GM12892 (cell line): ENCODE results near the gene ANKRD9.

Source experiments
- DNase-seq: peaks from one replicate; pipeline ENCODE4 v3.0.0; 2011; ENCODE audit not compliant: insufficient read length
- FAIRE-seq: peaks from 2 replicates; lab custom pipeline; 2011; peaks lifted over from hg19 to GRCh38; lab: Jason Lieb, UNC
- POLR2A ChIP-seq: IDR thresholded peaks from 2 replicates; pipeline ENCODE4 v1.6.1; 2011; ENCODE audit warnings: low read depth, low read length, control low read depth
- POLR2AphosphoS5 ChIP-seq: IDR thresholded peaks from 2 replicates; pipeline ENCODE4 v1.6.1; 2011; ENCODE audit warnings: low read depth, low read length, control low read depth
- TAF1 ChIP-seq: IDR thresholded peaks from 2 replicates; pipeline ENCODE4 v1.6.1; 2011; ENCODE audit warnings: low read depth, mild to moderate bottlenecking, control low read depth, low read length, borderline replicate concordance

Gene ANKRD9

GRCh38 chr14:102471921-102472790 is 37.4 kb downstream of the ANKRD9 start:
- TF ChIP-seq POLR2A, result no peak
- no peak for TF ChIP-seq TAF1
- no peak for TF ChIP-seq POLR2AphosphoS5
- FAIRE-seq (no peak), DNase-seq (no peak)

DNA sequence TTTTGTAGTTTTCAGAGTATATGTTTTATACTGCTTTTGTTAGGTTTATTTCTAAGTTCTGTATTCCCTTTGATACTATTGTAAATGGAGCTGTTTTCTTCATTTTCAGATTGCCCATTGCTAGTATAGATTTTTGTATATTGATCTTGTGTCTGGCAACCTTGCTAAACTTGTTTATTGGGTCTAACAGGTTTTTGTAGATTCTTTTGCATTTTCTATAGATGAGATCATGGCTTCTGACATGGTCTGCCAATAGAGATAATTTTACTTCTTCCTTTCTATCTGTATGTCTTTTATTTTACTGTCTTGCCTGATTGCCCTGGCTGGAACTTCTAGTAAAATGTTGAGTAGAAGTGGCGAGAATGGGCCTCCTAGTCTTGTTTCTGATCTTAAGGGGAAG is 40.3 kb downstream of the ANKRD9 start:
- TF ChIP-seq POLR2AphosphoS5 (no peak), TAF1 (no peak), POLR2A (no peak)
- no peak for FAIRE-seq

DNA sequence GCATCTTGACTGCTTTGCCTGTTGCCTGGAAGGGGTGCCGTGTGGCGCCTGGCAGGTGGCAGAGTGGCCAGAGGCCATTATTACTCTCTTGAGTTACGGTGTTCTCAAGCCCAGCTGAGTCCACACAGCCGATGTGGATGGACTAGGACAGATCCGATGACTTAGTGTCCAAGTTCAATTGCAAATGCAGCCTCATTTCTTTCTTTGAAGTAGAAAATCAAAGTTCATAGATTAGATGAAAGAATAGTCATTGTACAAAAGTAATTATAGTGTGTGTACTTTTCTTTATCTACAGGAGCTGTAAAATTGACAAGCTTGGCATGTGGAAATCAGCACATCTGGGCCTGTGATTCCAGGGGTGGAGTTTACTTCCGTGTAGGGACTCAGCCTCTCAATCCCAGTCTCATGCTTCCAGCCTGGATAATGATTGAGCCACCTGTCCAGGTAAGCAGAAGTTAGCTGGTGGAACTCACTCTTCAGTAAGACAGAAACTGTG is 44.7 kb downstream of the ANKRD9 start:
- FAIRE-seq (no peak), DNase-seq (no peak)

More for the DNA sequence above, 40.3 kb downstream of the ANKRD9 start:
- DNase-seq, result no peak

GRCh38 chr14:102464006-102464405 is 45.6 kb downstream of the ANKRD9 start:
- FAIRE-seq (no peak), DNase-seq (no peak)

More for the DNA sequence above, 44.7 kb downstream of the ANKRD9 start:
- TF ChIP-seq POLR2AphosphoS5 (no peak), TAF1 (no peak), POLR2A (no peak)

DNA sequence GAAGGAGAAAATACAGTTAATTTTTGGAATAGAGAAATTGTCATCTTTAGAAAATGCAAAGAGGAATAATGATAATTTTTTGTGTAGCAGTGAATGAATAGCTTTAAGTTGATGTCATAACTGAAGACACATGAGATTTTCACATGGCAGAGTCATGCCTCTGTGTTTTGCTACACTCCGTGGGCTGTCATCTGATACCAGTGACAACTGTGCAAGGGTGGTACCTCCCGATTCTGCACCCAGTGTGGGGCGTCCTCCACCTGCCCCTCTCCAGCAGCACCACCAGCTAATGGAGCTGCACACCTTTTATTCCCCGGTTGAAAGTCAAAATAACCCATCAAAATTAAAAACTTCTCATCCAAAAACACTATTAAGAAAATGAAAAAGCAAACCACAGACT is 47.2 kb downstream of the ANKRD9 start:
- no peak for DNase-seq
- no peak for TF ChIP-seq POLR2AphosphoS5
- no peak for TF ChIP-seq POLR2A
- TF ChIP-seq TAF1, result no peak
- no peak for FAIRE-seq

More at GRCh38 chr14:102464006-102464405, 45.6 kb downstream of the ANKRD9 start:
- no peak for TF ChIP-seq POLR2A
- TF ChIP-seq POLR2AphosphoS5, result no peak
- no peak for TF ChIP-seq TAF1

DNA sequence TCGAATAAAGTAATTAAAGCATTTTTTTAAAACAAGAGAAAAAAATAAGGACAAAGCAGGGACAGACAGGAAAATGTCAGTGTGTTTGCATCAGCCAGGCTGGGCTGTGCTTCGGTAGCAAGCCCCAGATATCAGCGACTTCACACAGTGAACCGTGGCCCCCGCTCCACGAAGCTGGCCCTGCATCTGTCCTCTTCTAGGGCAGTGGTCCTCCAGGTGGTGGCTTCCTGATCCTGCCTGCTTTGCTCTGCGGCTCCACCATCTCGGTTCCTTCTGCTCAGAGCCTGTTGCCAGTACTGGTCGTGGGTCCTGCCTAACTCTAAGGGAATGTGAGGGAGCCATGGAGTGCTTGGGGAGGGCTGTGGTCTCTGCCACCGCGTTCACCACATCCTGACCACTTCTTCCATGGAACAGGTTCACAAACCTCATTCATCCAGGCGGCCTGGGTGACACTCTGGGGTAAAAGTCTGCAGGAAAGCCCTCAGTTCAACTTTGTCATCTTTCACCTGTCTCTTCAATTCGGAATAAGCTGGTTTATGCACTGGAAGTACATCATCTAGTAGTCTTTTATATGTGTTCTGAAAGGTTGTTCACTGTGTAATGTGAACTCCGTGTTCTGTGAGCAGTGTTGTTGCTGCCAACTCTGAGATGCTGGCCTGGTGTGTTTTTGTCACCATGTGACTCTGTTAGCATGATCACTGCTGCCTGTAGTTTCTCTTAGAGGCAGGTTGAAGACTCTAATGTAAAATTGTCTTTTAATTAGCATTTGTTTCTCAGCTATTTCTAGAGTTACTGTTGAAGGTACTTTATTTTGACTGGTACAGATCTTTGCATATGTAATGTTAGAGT is 47.9 kb downstream of the ANKRD9 start:
- TF ChIP-seq POLR2AphosphoS5 (no peak), TAF1 (no peak), POLR2A (no peak)
- FAIRE-seq (no peak), DNase-seq (no peak)

GRCh38 chr14:102457509-102457908 is 52.1 kb downstream of the ANKRD9 start:
- DNase-seq, result no peak
- no peak for FAIRE-seq
- TF ChIP-seq POLR2AphosphoS5 (no peak), POLR2A (no peak), TAF1 (no peak)

- TF ChIP-seq POLR2AphosphoS5, result no peak
- TF ChIP-seq POLR2A, result no peak
- no peak for TF ChIP-seq TAF1
- DNase-seq, result no peak
- no peak for FAIRE-seq
Observed at GRCh38 chr14:102454711-102455110, 54.9 kb downstream of the ANKRD9 start.

- no peak for TF ChIP-seq POLR2A
- TF ChIP-seq TAF1, result no peak
- no peak for TF ChIP-seq POLR2AphosphoS5
- FAIRE-seq (no peak), DNase-seq (no peak)
Observed at GRCh38 chr14:102452302-102452701, 57.3 kb downstream of the ANKRD9 start.
